HG02610 (cell line): ENCODE data around the gene EXOSC10.
"Not testable (repeated sequence)": the region's sequence is repeated elsewhere in the genome, so short reads cannot be mapped to it uniquely, and the experiment has no call there.

ENCODE experiments used
- ATAC-seq: cut with Tn5 transposase; IDR thresholded peaks from one replicate; pipeline ENCODE4 v1.9.1; 2021; ENCODE audit warnings: mild to moderate bottlenecking, moderate library complexity; ENCODE audit not compliant: unreplicated experiment

Gene EXOSC10

GRCh38 chr1:11109047-11109760, 9.5 kb upstream of the EXOSC10 start:
- ATAC-seq: no peak

- no peak for ATAC-seq
These were observed 7.9 kb upstream of the EXOSC10 start for GRCh38 chr1:11107599-11107998.

DNA sequence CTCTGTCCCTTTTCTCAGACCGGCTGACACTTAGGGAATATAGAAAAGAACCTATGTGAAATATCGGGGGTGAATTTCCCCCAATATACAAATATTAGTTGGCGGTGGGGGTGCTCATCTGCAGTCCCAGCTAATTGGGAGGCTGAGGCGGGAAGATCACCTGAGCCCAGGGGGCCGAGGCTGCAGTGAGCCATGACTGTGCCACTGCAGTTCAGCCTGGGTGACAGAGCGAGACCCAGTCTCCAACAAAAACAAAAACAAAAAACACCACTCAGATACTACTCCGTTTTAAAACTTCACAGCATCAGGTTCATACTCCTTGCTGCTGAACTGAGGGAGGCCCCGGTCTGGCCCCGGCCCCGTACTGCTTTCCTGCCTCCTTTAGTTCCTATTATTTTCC, 5.9 kb upstream of the EXOSC10 start:
- ATAC-seq: no peak

DNA sequence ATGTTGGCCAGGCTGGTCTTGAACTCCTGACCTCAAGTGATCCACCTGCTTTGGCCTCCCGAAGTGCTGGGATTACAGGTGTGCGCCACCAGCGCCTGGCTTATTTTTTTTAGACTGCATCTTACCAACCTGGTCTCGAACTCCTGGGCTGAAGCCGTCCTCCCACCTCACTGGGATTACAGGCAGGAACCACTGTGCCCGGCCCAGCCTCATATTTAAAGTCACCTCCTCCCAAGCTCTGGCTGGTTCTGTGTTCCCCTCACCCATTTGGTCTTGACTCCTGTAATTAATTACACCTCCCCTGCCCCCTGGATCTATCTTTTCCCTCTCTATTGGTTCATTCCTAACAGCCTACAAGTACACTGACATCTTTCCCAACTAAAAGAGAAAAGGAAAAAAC, 1.7 kb upstream of the EXOSC10 start:
- ATAC-seq: no peak

- ATAC-seq: not testable (repeated sequence)
These were observed 1.1 kb upstream of the EXOSC10 start for GRCh38 chr1:11100806-11101205.

GRCh38 chr1:11100149-11100493, 452 bp upstream of the EXOSC10 start:
- no peak for ATAC-seq

DNA sequence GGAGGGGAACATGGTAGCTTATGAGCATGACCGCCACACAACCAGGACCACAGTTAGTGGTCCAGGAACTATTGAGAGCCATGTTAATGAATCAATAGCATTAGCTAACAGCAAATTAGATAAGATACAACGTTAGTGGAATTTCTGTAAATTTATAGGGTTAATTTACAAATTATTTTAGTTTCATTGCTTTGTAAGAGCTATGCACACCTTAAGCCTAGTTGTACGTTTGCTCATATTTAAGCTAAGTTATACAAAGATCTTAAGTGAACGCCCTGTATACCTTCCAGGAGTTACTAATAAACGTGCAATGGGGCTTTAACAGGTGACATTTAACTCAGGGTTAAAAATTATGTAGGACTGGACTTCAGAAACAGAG, 749 bp downstream of the EXOSC10 start:
- no peak for ATAC-seq

GRCh38 chr1:11083784-11084183, 15.9 kb downstream of the EXOSC10 start:
- ATAC-seq: not testable (repeated sequence)

GRCh38 chr1:11080931-11081330, 18.7 kb downstream of the EXOSC10 start:
- no peak for ATAC-seq

DNA sequence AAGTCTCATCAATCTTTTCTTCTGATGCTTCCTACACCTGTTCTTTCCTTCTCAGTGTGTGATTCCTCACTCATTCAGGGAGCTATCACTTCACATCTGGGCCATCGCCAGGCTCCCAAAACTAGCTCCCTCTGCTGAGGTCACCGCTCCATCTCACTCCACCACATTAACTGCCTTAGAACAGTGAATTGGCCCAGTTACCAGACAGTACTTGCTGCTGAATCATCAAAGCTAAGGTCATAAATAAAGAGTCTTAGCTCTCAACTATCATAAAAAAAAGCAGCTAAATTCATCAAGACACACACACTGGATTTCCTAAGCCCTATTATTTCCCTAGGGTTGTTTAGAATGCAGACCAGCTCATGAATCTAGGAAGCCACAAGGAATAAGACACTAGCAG, 21.0 kb downstream of the EXOSC10 start:
- ATAC-seq: no peak

- peak; percentile 56 for ATAC-seq
These were observed 26.3 kb downstream of the EXOSC10 start for GRCh38 chr1:11073398-11073797.

- no peak for ATAC-seq
These were observed 27.3 kb downstream of the EXOSC10 start for GRCh38 chr1:11072216-11072917.

GRCh38 chr1:11071463-11072215, 28.0 kb downstream of the EXOSC10 start:
- ATAC-seq: no peak

DNA sequence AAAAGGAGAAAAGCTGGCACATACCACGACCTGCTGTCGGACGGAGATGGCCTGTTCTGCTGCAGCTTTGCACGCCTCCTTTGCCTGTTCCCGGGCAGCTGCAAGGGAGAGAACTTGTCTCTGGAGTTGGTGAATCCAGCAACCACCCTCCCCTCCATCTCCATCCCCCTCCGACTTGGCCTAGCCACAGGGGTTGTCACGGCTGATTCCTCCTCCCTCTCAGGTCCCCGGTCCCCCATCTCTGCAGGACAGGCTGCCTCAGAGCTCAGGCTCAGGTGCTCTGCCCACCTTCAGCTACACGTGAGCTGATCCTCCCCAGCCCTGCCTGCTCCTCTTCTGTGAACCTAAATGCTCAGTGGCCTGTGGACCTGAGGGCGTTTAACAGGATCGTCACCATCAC, 28.8 kb downstream of the EXOSC10 start:
- no peak for ATAC-seq

- ATAC-seq: no peak
These were observed 30.8 kb downstream of the EXOSC10 start for GRCh38 chr1:11068600-11069473.

DNA sequence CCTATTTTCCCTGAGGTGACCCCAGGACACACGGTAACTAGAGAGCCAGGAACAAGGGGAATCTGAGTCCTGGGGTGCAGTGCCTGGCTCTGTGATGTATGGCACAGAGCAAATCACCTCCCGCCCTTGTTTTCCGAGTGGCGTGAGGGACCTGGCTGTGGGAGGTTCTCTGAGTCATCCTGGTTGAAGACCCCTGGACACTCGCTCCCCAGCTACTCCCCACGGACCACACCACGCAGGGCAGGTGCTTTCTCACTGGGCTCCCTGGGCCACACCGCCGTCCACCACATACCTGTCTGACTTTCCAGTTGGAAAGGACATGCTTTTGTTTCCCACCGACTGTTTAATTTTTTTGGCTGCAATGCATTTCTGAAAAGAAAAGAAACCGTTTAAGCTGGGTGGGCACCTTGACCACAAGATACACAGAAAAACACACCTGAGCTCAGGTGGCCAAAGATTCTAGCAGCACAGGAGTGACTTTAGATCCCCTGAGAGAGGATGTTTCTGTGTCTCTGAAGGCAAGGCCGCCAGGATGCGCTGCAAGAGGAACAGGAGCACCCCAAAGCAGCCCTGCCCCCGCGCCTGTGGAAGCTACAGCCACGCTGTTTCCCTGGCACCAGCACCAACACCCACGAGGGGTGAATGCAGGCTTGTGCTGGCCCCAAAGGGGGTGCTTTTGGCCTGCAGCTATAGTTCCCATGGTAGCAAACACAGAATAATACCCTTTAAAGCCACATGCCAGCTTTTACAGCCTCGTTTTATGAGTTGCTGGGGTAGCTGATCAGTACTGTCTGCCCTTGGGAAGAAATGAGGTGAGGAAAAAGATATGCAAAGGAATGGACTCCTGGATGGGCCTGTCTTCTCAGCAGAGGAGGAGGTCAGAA, 31.7 kb downstream of the EXOSC10 start:
- no peak for ATAC-seq

- no peak for ATAC-seq
These were observed 33.9 kb downstream of the EXOSC10 start for GRCh38 chr1:11065796-11066195.

DNA sequence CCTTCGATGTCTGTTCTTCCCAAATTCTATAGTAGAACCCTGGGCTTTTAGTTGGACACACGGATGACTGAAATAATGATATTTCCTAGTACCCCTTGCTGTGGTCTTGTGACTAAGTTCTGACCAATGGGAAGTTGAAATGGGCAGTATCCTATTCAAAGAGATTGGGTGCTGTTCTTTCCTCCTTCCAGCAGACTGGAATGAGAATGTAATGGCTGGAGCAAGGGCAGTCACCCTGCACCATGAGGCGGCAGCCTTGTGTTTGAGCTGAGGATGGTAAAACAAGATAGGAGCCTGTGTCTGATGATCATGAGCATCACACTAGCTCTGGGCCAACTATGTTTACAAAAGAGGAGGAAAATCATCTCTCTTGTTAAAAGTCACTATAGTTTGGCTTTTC, 34.7 kb downstream of the EXOSC10 start:
- no peak for ATAC-seq

DNA sequence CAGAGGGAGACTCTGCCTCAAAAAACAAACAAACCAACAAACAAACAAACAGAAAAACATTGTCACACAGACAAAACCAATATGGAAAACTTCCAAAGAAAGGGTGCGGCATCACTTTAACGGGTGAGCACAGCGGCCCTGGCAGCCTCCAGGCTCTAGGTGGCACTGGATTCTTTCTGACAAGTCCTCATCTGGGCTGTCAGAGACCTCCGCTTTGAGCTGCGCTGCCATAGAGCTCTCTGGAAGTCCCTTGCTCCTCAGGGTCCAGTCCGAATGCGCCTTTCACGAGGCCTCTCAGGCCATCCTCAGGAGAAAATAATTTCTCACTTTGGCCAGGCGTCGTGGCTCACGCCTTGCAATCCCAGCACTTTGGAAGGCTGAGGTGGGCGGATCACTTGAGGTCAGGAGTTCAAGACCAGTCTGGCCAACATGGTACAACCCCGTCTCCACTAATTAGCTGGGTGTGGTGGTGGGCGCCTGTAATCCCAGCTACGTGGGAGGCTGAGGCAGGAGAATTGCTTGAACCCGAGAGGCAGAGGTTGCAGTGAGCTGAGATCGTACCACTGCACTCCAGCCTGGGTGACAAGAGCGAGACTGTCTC, 35.6 kb downstream of the EXOSC10 start:
- ATAC-seq: not testable (repeated sequence)

DNA sequence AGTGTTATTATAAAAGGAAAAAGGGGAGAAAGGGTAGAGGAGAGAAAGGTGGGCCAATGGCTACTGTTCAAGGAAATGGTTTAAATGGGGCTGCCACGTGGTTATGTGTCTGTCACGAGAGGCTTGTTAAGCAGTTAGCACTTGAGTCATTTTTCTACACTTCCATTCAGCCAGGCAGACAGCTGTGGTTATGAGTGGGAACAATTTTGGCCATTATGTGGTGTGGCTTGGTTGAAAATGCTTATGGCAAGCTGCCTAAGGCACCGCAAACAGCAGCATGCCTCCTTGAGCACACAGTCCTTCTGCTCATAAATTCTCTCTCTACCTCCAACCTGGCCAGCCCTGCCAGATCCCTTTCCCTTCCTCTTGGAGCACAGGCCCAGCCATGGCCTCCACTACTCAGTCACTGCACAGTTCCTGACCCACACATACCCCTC, 36.7 kb downstream of the EXOSC10 start:
- peak; percentile 37 for ATAC-seq
